Measurements from ENCODE around the gene LIN54.

The LIN54 gene

GRCh38 chr4:82905205-82905604 is 105.4 kb downstream of the LIN54 start:
- WGBS, 2 experiments (ENCODE audit: insufficient coverage in 2 of 2): 96 to 100% methylated on average over 1 to 2 of the region's 2 CpGs
- Histone ChIP-seq H3K4me3 (ENCODE audit: extremely low read depth, insufficient read depth, low read length, poor library complexity, severe bottlenecking) (no peak overlapping the region), H3K9me3 (ENCODE audit: control insufficient read depth, low read length) (no peaks in the 10 kb centered on the region), H3K4me1 (ENCODE audit: control insufficient read depth, insufficient read depth, low read length, poor library complexity, severe bottlenecking) (no peaks in the 10 kb centered on the region), H3K36me3 (ENCODE audit: control insufficient read depth, insufficient read depth, low read length) (peaks cover 17% of the 10 kb centered on the region), H3K27ac (ENCODE audit: low read depth, low read length, severe bottlenecking) (no peak overlapping the region)

GRCh38 chr4:82903737-82904136 is 106.9 kb downstream of the LIN54 start:
- Histone ChIP-seq H3K27ac (ENCODE audit: low read depth, low read length, severe bottlenecking) (no peak overlapping the region), H3K36me3 (ENCODE audit: control insufficient read depth, insufficient read depth, low read length) (peaks cover 15% of the 10 kb centered on the region), H3K4me1 (ENCODE audit: control insufficient read depth, insufficient read depth, low read length, poor library complexity, severe bottlenecking) (no peaks in the 10 kb centered on the region), H3K9me3 (ENCODE audit: control insufficient read depth, low read length) (no peaks in the 10 kb centered on the region), H3K4me3 (ENCODE audit: extremely low read depth, insufficient read depth, low read length, poor library complexity, severe bottlenecking) (no peak overlapping the region)
- 88 to 95% methylated on average over 1 to 3 of the region's 5 CpGs for WGBS, 2 experiments (ENCODE audit: insufficient coverage in 2 of 2)

GRCh38 chr4:82901183-82901718 is 109.4 kb downstream of the LIN54 start:
- no peaks in the 10 kb centered on the region for H3K9me3 ChIP-seq (ENCODE audit: control insufficient read depth, low read length)
- peaks cover 23% of the 10 kb centered on the region for H3K36me3 ChIP-seq (ENCODE audit: control insufficient read depth, insufficient read depth, low read length)
- peak overlapping the region; percentile 73 for H3K4me3 ChIP-seq (ENCODE audit: extremely low read depth, insufficient read depth, low read length, poor library complexity, severe bottlenecking)
- H3K4me1 ChIP-seq (ENCODE audit: control insufficient read depth, insufficient read depth, low read length, poor library complexity, severe bottlenecking): peaks cover 7% of the 10 kb centered on the region
- WGBS, 2 experiments (ENCODE audit: insufficient coverage in 2 of 2): 0% methylated on average over 5 to 6 of the region's 8 CpGs
- H3K27ac ChIP-seq (ENCODE audit: low read depth, low read length, severe bottlenecking): peak overlapping the region; percentile 99

- H3K4me1 ChIP-seq (ENCODE audit: control insufficient read depth, insufficient read depth, low read length, poor library complexity, severe bottlenecking): peaks cover 7% of the 10 kb centered on the region
- H3K27ac ChIP-seq (ENCODE audit: low read depth, low read length, severe bottlenecking): peak within 1 kb of the TSS; percentile 99
- WGBS, 2 experiments (ENCODE audit: insufficient coverage in 2 of 2): 0% methylated on average over 54 to 55 of the region's 67 CpGs
- H3K9me3 ChIP-seq (ENCODE audit: control insufficient read depth, low read length): no peaks in the 10 kb centered on the region
- H3K36me3 ChIP-seq (ENCODE audit: control insufficient read depth, insufficient read depth, low read length): peaks cover 22% of the 10 kb centered on the region
- H3K4me3 ChIP-seq (ENCODE audit: extremely low read depth, insufficient read depth, low read length, poor library complexity, severe bottlenecking): peak within 1 kb of the TSS; percentile 73
Observed at GRCh38 chr4:82900411-82901182, 110.0 kb downstream of the LIN54 start, which contains the start of gene THAP9. Gene THAP9, plus strand, starts transcription at chr4:82900735. Its CDS starts 68 bp downstream, at chr4:82900803.

- Histone ChIP-seq H3K9me3 (ENCODE audit: control insufficient read depth, low read length) (no peaks in the 10 kb centered on the region), H3K36me3 (ENCODE audit: control insufficient read depth, insufficient read depth, low read length) (peaks cover 25% of the 10 kb centered on the region), H3K4me1 (ENCODE audit: control insufficient read depth, insufficient read depth, low read length, poor library complexity, severe bottlenecking) (peaks cover 7% of the 10 kb centered on the region), H3K27ac (ENCODE audit: low read depth, low read length, severe bottlenecking) (peak overlapping the region; percentile 99), H3K4me3 (ENCODE audit: extremely low read depth, insufficient read depth, low read length, poor library complexity, severe bottlenecking) (peak overlapping the region; percentile 73)
- WGBS, 2 experiments (ENCODE audit: insufficient coverage in 2 of 2): 0% methylated on average over 11 to 14 of the region's 14 CpGs
Observed at GRCh38 chr4:82900066-82900410, 110.6 kb downstream of the LIN54 start.

- H3K27ac ChIP-seq (ENCODE audit: low read depth, low read length, severe bottlenecking): peak overlapping the region; percentile 99
- H3K36me3 ChIP-seq (ENCODE audit: control insufficient read depth, insufficient read depth, low read length): peaks cover 30% of the 10 kb centered on the region
- H3K4me3 ChIP-seq (ENCODE audit: extremely low read depth, insufficient read depth, low read length, poor library complexity, severe bottlenecking): peak overlapping the region; percentile 73
- H3K9me3 ChIP-seq (ENCODE audit: control insufficient read depth, low read length): no peaks in the 10 kb centered on the region
- 0% methylated on average over 2 to 3 of the region's 4 CpGs for WGBS, 2 experiments (ENCODE audit: insufficient coverage in 2 of 2)
- H3K4me1 ChIP-seq (ENCODE audit: control insufficient read depth, insufficient read depth, low read length, poor library complexity, severe bottlenecking): peaks cover 7% of the 10 kb centered on the region
Observed at GRCh38 chr4:82899374-82900065, 111.1 kb downstream of the LIN54 start.

GRCh38 chr4:82898322-82899243 is 112.0 kb downstream of the LIN54 start:
- Histone ChIP-seq H3K36me3 (ENCODE audit: control insufficient read depth, insufficient read depth, low read length) (peaks cover 39% of the 10 kb centered on the region), H3K9me3 (ENCODE audit: control insufficient read depth, low read length) (no peaks in the 10 kb centered on the region), H3K4me3 (ENCODE audit: extremely low read depth, insufficient read depth, low read length, poor library complexity, severe bottlenecking) (peak overlapping the region; percentile 73), H3K27ac (ENCODE audit: low read depth, low read length, severe bottlenecking) (peak overlapping the region; percentile 80), H3K4me1 (ENCODE audit: control insufficient read depth, insufficient read depth, low read length, poor library complexity, severe bottlenecking) (peaks cover 7% of the 10 kb centered on the region)
- WGBS, 2 experiments (ENCODE audit: insufficient coverage in 2 of 2): 10% methylated on average over 2 of the region's 7 CpGs; no CpG with 5 or more reads in 1 of the 2 experiments

- peaks cover 47% of the 10 kb centered on the region for H3K36me3 ChIP-seq (ENCODE audit: control insufficient read depth, insufficient read depth, low read length)
Observed at GRCh38 chr4:82896755-82897154, 113.9 kb downstream of the LIN54 start.

GRCh38 chr4:82893942-82894341 is 116.7 kb downstream of the LIN54 start:
- Histone ChIP-seq H3K36me3 (ENCODE audit: control insufficient read depth, insufficient read depth, low read length) (peaks cover 47% of the 10 kb centered on the region), H3K4me1 (ENCODE audit: control insufficient read depth, insufficient read depth, low read length, poor library complexity, severe bottlenecking) (peaks cover 20% of the 10 kb centered on the region), H3K4me3 (ENCODE audit: extremely low read depth, insufficient read depth, low read length, poor library complexity, severe bottlenecking) (no peak overlapping the region), H3K9me3 (ENCODE audit: control insufficient read depth, low read length) (no peaks in the 10 kb centered on the region), H3K27ac (ENCODE audit: low read depth, low read length, severe bottlenecking) (no peak overlapping the region)
- WGBS, 2 experiments (ENCODE audit: insufficient coverage in 2 of 2): 93 to 94% methylated on average over 2 to 3 of the region's 3 CpGs

More at GRCh38 chr4:82896755-82897154, 113.9 kb downstream of the LIN54 start:
- no peak overlapping the region for H3K4me3 ChIP-seq (ENCODE audit: extremely low read depth, insufficient read depth, low read length, poor library complexity, severe bottlenecking)
- H3K9me3 ChIP-seq (ENCODE audit: control insufficient read depth, low read length): no peaks in the 10 kb centered on the region
- peaks cover 20% of the 10 kb centered on the region for H3K4me1 ChIP-seq (ENCODE audit: control insufficient read depth, insufficient read depth, low read length, poor library complexity, severe bottlenecking)
- H3K27ac ChIP-seq (ENCODE audit: low read depth, low read length, severe bottlenecking): no peak overlapping the region
- WGBS, 2 experiments (ENCODE audit: insufficient coverage in 2 of 2): 89 to 91% methylated on average over 1 of the region's 1 CpG

GRCh38 chr4:82892467-82892802 is 118.2 kb downstream of the LIN54 start:
- Histone ChIP-seq H3K27ac (ENCODE audit: low read depth, low read length, severe bottlenecking) (peak overlapping the region; percentile 99), H3K36me3 (ENCODE audit: control insufficient read depth, insufficient read depth, low read length) (peaks cover 42% of the 10 kb centered on the region), H3K4me1 (ENCODE audit: control insufficient read depth, insufficient read depth, low read length, poor library complexity, severe bottlenecking) (peaks cover 19% of the 10 kb centered on the region), H3K4me3 (ENCODE audit: extremely low read depth, insufficient read depth, low read length, poor library complexity, severe bottlenecking) (no peak overlapping the region), H3K9me3 (ENCODE audit: control insufficient read depth, low read length) (no peaks in the 10 kb centered on the region)
- 83% methylated on average over 1 of the region's 1 CpG; no CpG with 5 or more reads in 1 of the 2 experiments for WGBS, 2 experiments (ENCODE audit: insufficient coverage in 2 of 2)

All from mesodermal cell (in vitro differentiated cells).